Endothelial cell of umbilical vein (primary cell): ENCODE data around the gene PRPF40B. TPM values are rescaled to one million over a fixed set of nuclear protein-coding genes. Genes with fewer than 3 reads are reported as not detected.

Experiments
- BruUV-seq: library from RNA; stranded (reverse); fragments of 400-500 nt; replicated peaks from 2 replicates; lab custom pipeline; 2021; lab: Mats Ljungman, UMichigan
- CTCF ChIA-PET: fragments of 300-600, 350-600 bp; sonication (Branson Sonifier 250); formaldehyde crosslinking; loops from one replicate; lab custom pipeline; 2021; ENCODE audit warnings: antibody characterized with exemption, inconsistent platforms; lab: Charles Lee
- POLR2A ChIA-PET: fragments of 300-600, 350-600 bp; sonication (Branson Sonifier 250); formaldehyde crosslinking; loops from one replicate; lab custom pipeline; 2021; ENCODE audit warnings: antibody characterized with exemption, inconsistent platforms; lab: Charles Lee
- DNase-seq: peaks from one replicate; pipeline ENCODE4 v3.0.0-alpha.2; 2011; ENCODE audit warnings: low read depth, low spot score
- FAIRE-seq: peaks from 2 replicates; lab custom pipeline; 2011; peaks lifted over from hg19 to GRCh38; lab: Jason Lieb, UNC
- H2AFZ ChIP-seq: 2 replicates; pipeline ENCODE4 v1.6.0; 2012; ENCODE audit warnings: low read depth, low read length, control low read depth, inconsistent platforms
- H3K27ac ChIP-seq: 2 replicates; pipeline ENCODE4 v1.5.1; 2011; ENCODE audit warnings: low read depth, mild to moderate bottlenecking, control low read depth, low read length, moderate library complexity; ENCODE audit not compliant: insufficient read depth
- H3K27me3 ChIP-seq, 2 experiments: 2 replicates each; pipeline versions ENCODE4 v1.6.0 to v1.6.1; 2011; ENCODE audit warnings: low read length in 2 of 2, mixed read lengths in 1 of 2; ENCODE audit not compliant: control insufficient read depth in 2 of 2, insufficient read depth in 2 of 2
- H3K36me3 ChIP-seq, 2 experiments: 2 replicates in 1 of 2; 3 replicates in 1 of 2; pipeline ENCODE4 v1.5.1; 2011; ENCODE audit warnings: low read length in 2 of 2, mild to moderate bottlenecking in 1 of 2, moderate library complexity in 1 of 2; ENCODE audit not compliant: control insufficient read depth in 2 of 2, insufficient read depth in 2 of 2; ENCODE audit errors: extremely low read depth in 1 of 2
- H3K4me1 ChIP-seq: 3 replicates; pipeline ENCODE4 v1.5.1; 2011; ENCODE audit warnings: mild to moderate bottlenecking, low read length; ENCODE audit not compliant: control insufficient read depth, insufficient read depth; ENCODE audit errors: extremely low read depth
- H3K4me2 ChIP-seq: 2 replicates; pipeline ENCODE4 v1.6.1; 2011; ENCODE audit warnings: low read length, control low read depth, mixed read lengths; ENCODE audit not compliant: insufficient read depth
- H3K4me3 ChIP-seq, 3 experiments: fragments of 200-600 bp in 1 of 3; sonication (generic), shearing (Covaris generic) in 1 of 3; replicated peaks in 1 of 3; 2 replicates each; pipeline ENCODE4 v1.5.1; 2011 to 2016; ENCODE audit warnings: control low read depth in 3 of 3, low read length in 3 of 3, mild to moderate bottlenecking in 2 of 3, inconsistent platforms in 1 of 3, low read depth in 1 of 3, moderate library complexity in 1 of 3; ENCODE audit not compliant: insufficient read depth in 1 of 3
- H3K79me2 ChIP-seq: 2 replicates; pipeline ENCODE4 v1.6.0; 2012; ENCODE audit warnings: low read length, inconsistent platforms; ENCODE audit not compliant: control insufficient read depth, insufficient read depth
- H3K9ac ChIP-seq: replicated peaks from 2 replicates; pipeline ENCODE3; 2011; ENCODE audit warnings: low read length, control low read depth; ENCODE audit not compliant: insufficient read depth; ENCODE audit errors: extremely low read depth
- H3K9me1 ChIP-seq: replicated peaks from 3 replicates; pipeline ENCODE4 v1.6.0; 2011; ENCODE audit warnings: mild to moderate bottlenecking, low read length; ENCODE audit not compliant: control insufficient read depth, insufficient read depth; ENCODE audit errors: extremely low read depth
- H3K9me3 ChIP-seq: replicated peaks from 2 replicates; pipeline ENCODE4 v1.5.1; 2012; ENCODE audit warnings: low read length, inconsistent platforms; ENCODE audit not compliant: control insufficient read depth, insufficient read depth
- H4K20me1 ChIP-seq: replicated peaks from 2 replicates; pipeline ENCODE3; 2011; ENCODE audit warnings: mild to moderate bottlenecking, low read length; ENCODE audit not compliant: control insufficient read depth, insufficient read depth; ENCODE audit errors: extremely low read depth
- EZH2 ChIP-seq: IDR thresholded peaks from 2 replicates; pipeline ENCODE4 v1.6.1; 2012; ENCODE audit warnings: borderline replicate concordance, low read depth, mild to moderate bottlenecking, moderate library complexity, low read length, inconsistent platforms; ENCODE audit not compliant: severe bottlenecking
- JUN ChIP-seq: IDR thresholded peaks from 2 replicates; pipeline ENCODE4 v1.6.1; 2011; ENCODE audit warnings: borderline replicate concordance, low read depth; ENCODE audit not compliant: insufficient read length, insufficient read depth
- MYC ChIP-seq: IDR thresholded peaks from one replicate; pipeline ENCODE4 v1.6.1; 2011; ENCODE audit warnings: mild to moderate bottlenecking, low read depth, low read length
- POLR2A ChIP-seq: IDR thresholded peaks from 2 replicates; pipeline ENCODE4 v1.6.1; 2012; ENCODE audit warnings: low read depth, mild to moderate bottlenecking, control low read depth, low read length
- POLR2AphosphoS5 ChIP-seq: IDR thresholded peaks from 2 replicates; pipeline ENCODE4 v1.6.1; 2012; ENCODE audit warnings: low read depth, mild to moderate bottlenecking, control low read depth, low read length, moderate library complexity; ENCODE audit not compliant: insufficient read depth
- dilution Hi-C: fragments of 300-500 bp; cut with MboI; formaldehyde crosslinking; loops from one replicate; pipeline ENCODE4 v1.15.0; 2019; ENCODE audit warnings: low sequenced_read_pairs; ENCODE audit not compliant: extremely low pct_ligation_motif_present
- intact Hi-C: fragments of 100-400 bp; cut with micrococcal nuclease; formaldehyde crosslinking; loops from one replicate; pipeline ENCODE4 v1.10.0; 2022
- polyA plus RNA-seq, 4 experiments: library from polyadenylated mRNA; depleted of rRNA in 3 of 4; stranded (reverse) in 3 of 4; unstranded in 1 of 4; fragments of >200 nt; gene quantifications; 2 replicates each; pipeline versions ENCODE4 v1.2.1 to v1.2.3, GENCODE V29; 2011 to 2012; ENCODE audit warnings: missing spikeins in 1 of 4
- total RNA-seq: library from RNA; stranded (reverse); gene quantifications from 2 replicates; pipeline ENCODE4 v1.2.3, GENCODE V29; 2021
- TF ChIP-seq, protein P1 (sequence below): IDR thresholded peaks from 2 replicates; pipeline ENCODE4 v1.6.1; 2011; ENCODE audit not compliant: insufficient read depth, insufficient read length
- TF ChIP-seq, protein P2 (sequence below), 2 donors: IDR thresholded peaks; 1 replicate in 1 of 2; 2 replicates in 1 of 2; pipeline ENCODE4 v1.5.1; 2011; ENCODE audit warnings: low read length in 2 of 2, mild to moderate bottlenecking in 2 of 2, moderate library complexity in 2 of 2, control low read depth in 1 of 2, inconsistent platforms in 1 of 2, low read depth in 1 of 2; ENCODE audit not compliant: insufficient read depth in 1 of 2; ENCODE audit errors: extremely low read depth in 1 of 2

The PRPF40B gene
- total and polyA plus RNA-seq, 2 donors (not counting 3 experiments of a cell fraction or from before 2014, with no cell fraction given): 5.4 to 9.9 TPM

DNA sequence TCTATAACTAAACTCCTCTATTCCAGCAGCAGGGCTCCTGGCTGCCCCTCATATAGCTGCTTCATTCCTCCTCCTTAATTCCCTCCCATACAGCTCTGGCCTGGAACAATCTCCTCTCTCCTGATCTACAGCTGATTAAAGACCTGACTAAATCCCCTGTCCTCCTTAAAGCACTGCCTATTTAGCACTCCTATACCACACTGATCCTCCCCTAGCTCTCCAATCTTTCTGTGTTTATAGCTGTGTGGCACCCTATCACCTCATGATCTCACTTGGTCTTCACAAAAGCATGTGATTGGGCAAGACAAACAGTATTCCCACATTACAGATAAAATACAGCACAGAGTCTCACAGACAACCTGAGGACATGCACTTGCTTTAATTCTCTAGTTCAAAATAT is 66.4 kb downstream of the PRPF40B start:
- FAIRE-seq: no peak
- Histone ChIP-seq H3K36me3 (no peaks in the 10 kb centered on the region), H3K27me3 (no peaks in the 10 kb centered on the region), H3K79me2 (peaks cover 70% of the 10 kb centered on the region), H3K4me3 (no peak overlapping the region), H3K9me1 (no peaks in the 10 kb centered on the region), H3K4me2 (no peak overlapping the region), H3K9me3 (no peaks in the 10 kb centered on the region), H3K4me1 (no peaks in the 10 kb centered on the region), H2AFZ (no peak overlapping the region), H3K9ac (no peak overlapping the region), H3K27ac (no peak overlapping the region), H4K20me1 (peaks cover 18% of the 10 kb centered on the region)
- intact Hi-C loops (no loop called here), dilution Hi-C loops (no loop called here)
- BruUV-seq: no TSS peak
- TF ChIP-seq, protein P1, sequence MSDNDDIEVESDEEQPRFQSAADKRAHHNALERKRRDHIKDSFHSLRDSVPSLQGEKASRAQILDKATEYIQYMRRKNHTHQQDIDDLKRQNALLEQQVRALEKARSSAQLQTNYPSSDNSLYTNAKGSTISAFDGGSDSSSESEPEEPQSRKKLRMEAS: no peak
- TF ChIP-seq, protein P2, sequence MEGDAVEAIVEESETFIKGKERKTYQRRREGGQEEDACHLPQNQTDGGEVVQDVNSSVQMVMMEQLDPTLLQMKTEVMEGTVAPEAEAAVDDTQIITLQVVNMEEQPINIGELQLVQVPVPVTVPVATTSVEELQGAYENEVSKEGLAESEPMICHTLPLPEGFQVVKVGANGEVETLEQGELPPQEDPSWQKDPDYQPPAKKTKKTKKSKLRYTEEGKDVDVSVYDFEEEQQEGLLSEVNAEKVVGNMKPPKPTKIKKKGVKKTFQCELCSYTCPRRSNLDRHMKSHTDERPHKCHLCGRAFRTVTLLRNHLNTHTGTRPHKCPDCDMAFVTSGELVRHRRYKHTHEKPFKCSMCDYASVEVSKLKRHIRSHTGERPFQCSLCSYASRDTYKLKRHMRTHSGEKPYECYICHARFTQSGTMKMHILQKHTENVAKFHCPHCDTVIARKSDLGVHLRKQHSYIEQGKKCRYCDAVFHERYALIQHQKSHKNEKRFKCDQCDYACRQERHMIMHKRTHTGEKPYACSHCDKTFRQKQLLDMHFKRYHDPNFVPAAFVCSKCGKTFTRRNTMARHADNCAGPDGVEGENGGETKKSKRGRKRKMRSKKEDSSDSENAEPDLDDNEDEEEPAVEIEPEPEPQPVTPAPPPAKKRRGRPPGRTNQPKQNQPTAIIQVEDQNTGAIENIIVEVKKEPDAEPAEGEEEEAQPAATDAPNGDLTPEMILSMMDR (IDR thresholded peaks at IDR 0.05; ENCODE audit: extremely low read depth in 1 of 2, insufficient read depth in 1 of 2, low read depth in 1 of 2, low read length in 2 of 2): no peak
- no peak for TF ChIP-seq EZH2
- no peak for TF ChIP-seq JUN
- no peak for TF ChIP-seq POLR2A
- TF ChIP-seq POLR2AphosphoS5: no peak
- ChIA-PET CTCF (interaction anchor here (0.9 to 3.3 kb wide), 6 partner anchors 10 to 45 kb away, joined by 3 to 19 read pairs (median 4); no protein-coding TSS in a partner anchor), POLR2A (no interaction called here)
- no peak for DNase-seq

DNA sequence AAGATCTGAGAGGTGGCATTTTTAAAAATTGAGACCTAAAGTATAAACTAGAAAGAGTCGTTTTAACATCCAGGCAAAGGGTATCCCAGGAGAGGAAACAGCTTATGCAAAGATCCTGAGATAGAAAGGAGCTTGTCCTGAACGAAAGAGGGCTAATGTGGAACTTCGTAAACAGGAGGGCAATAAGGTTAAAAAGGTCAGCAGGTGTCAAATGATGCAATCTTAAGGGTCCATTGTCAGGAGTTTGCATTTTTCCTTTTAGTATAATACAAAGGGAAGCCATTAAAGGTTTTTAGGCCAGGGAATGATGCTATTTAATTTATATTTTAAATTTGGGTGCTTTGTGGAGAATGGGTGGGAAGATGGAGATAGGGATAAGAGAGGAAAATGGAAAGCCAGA is 69.5 kb downstream of the PRPF40B start:
- TF ChIP-seq MYC: no peak
- TF ChIP-seq EZH2: no peak
- no peak for TF ChIP-seq JUN
- TF ChIP-seq, protein P1: no peak
- TF ChIP-seq, protein P2 (IDR thresholded peaks at IDR 0.05; ENCODE audit: extremely low read depth in 1 of 2, insufficient read depth in 1 of 2, low read depth in 1 of 2, low read length in 2 of 2): no peak
- no peak for DNase-seq
- peaks cover 85% of the 10 kb centered on the region for H3K79me2 ChIP-seq
- no peaks in the 10 kb centered on the region for H3K36me3 ChIP-seq
- dilution Hi-C loops (no loop called here), intact Hi-C loops (no loop called here)
- H4K20me1 ChIP-seq: peaks cover 20% of the 10 kb centered on the region
- H3K9ac ChIP-seq: no peak overlapping the region
- no peak overlapping the region for H2AFZ ChIP-seq
- H3K27ac ChIP-seq: no peak overlapping the region
- POLR2A ChIA-PET: interaction anchor here (0.7 kb wide), 1 partner anchor 29 kb away, joined by 5 read pairs; no protein-coding TSS in a partner anchor
- H3K27me3 ChIP-seq: no peaks in the 10 kb centered on the region
- no peak overlapping the region for H3K4me2 ChIP-seq
- no peak overlapping the region for H3K4me3 ChIP-seq
- no peaks in the 10 kb centered on the region for H3K4me1 ChIP-seq
- FAIRE-seq: no peak
- no TSS peak for BruUV-seq
- no peaks in the 10 kb centered on the region for H3K9me1 ChIP-seq
- no peaks in the 10 kb centered on the region for H3K9me3 ChIP-seq
- CTCF ChIA-PET: interaction anchor here (1.1 to 2.0 kb wide), 3 partner anchors 9 to 19 kb away, joined by 3 to 6 read pairs (median 5); no protein-coding TSS in a partner anchor
